HepG2 (cell line): Measurements from ENCODE around the gene CPPED1. TPM values are rescaled to one million over a fixed set of nuclear protein-coding genes. Genes with fewer than 3 reads are reported as not detected.
"Not testable (repeated sequence)": the region's sequence is repeated elsewhere in the genome, so short reads cannot be mapped to it uniquely, and the experiment has no call there.

ENCODE experiments used
- ATAC-seq: fragments of 200-7000 bp; cut with Tn5 transposase; 3 replicates; pipeline ENCODE4 v1.9.1; 2020; ENCODE audit warnings: mild to moderate bottlenecking, moderate library complexity
- BruUV-seq: library from RNA; stranded (reverse); fragments of 400-500 nt; replicated peaks from 2 replicates; lab custom pipeline; 2021; lab: Mats Ljungman, UMichigan
- CTCF ChIA-PET: fragments of 300-600 bp; formaldehyde crosslinking; extraction: SDS; loops from one replicate; lab custom pipeline; 2021; ENCODE audit warnings: low total read pairs, inconsistent platforms, low intra/inter-chr PET ratio; lab: Yijun Ruan, JAX
- POLR2A ChIA-PET: fragments of 350-600 bp; sonication (Branson Sonifier 250); formaldehyde crosslinking; loops from one replicate; lab custom pipeline; 2020; ENCODE audit warnings: antibody characterized with exemption, inconsistent platforms; lab: Yijun Ruan, JAX
- DNase-seq: peaks from one replicate; pipeline ENCODE4 v3.0.0-alpha.2; 2015; ENCODE audit warnings: low spot score
- FAIRE-seq: peaks from 3 replicates; lab custom pipeline; 2011; peaks lifted over from hg19 to GRCh38; lab: Jason Lieb, UNC
- H2AFZ ChIP-seq: one replicate; pipeline ENCODE4 v1.6.1; 2011; ENCODE audit warnings: low read length, inconsistent platforms
- H3K27ac ChIP-seq: fragments of 300-600 bp; 3 replicates; pipeline ENCODE4 v1.8.0; 2011; ENCODE audit warnings: mixed run types, mild to moderate bottlenecking, mixed read lengths, low read length, inconsistent platforms; ENCODE audit not compliant: insufficient read depth; ENCODE audit errors: extremely low read length
- H3K27me3 ChIP-seq, 2 experiments: fragments of 200-600 bp in 1 of 2; 2 replicates in 1 of 2; 3 replicates in 1 of 2; pipeline versions ENCODE4 v1.6.0 to v1.8.0; 2011; ENCODE audit warnings: low read length in 2 of 2, mild to moderate bottlenecking in 2 of 2, moderate library complexity in 2 of 2, inconsistent platforms in 1 of 2; ENCODE audit not compliant: insufficient read depth in 2 of 2, control insufficient read depth in 1 of 2
- H3K36me3 ChIP-seq, 2 experiments: fragments of 200-600 bp in 1 of 2; replicated peaks in 1 of 2; 2 replicates in 1 of 2; 3 replicates in 1 of 2; pipeline versions ENCODE4 v1.5.1 to v1.8.0; 2011; ENCODE audit warnings: low read length in 2 of 2, inconsistent platforms in 1 of 2; ENCODE audit not compliant: insufficient read depth in 2 of 2, control insufficient read depth in 1 of 2
- H3K4me1 ChIP-seq: 2 replicates; pipeline ENCODE4 v1.5.1; 2012; ENCODE audit warnings: low read length, inconsistent platforms; ENCODE audit not compliant: insufficient read depth
- H3K4me2 ChIP-seq: 2 replicates; pipeline ENCODE4 v1.6.0; 2011; ENCODE audit warnings: low read depth, low read length, inconsistent platforms
- H3K4me3 ChIP-seq, 3 experiments: fragments of 200-600 bp in 1 of 3; sonication (generic), shearing (Covaris generic) in 1 of 3; replicated peaks in 1 of 3; 2 replicates each; pipeline ENCODE4 v1.5.1; 2011 to 2016; ENCODE audit warnings: low read length in 3 of 3, inconsistent platforms in 2 of 3, low read depth in 2 of 3, mild to moderate bottlenecking in 2 of 3, control low read depth in 1 of 3, mixed read lengths in 1 of 3; ENCODE audit not compliant: insufficient read depth in 1 of 3
- H3K79me2 ChIP-seq: one replicate; pipeline ENCODE4 v1.6.1; 2011; ENCODE audit warnings: low read length, inconsistent platforms; ENCODE audit not compliant: insufficient read depth
- H3K9ac ChIP-seq: 2 replicates; pipeline ENCODE4 v1.6.0; 2011; ENCODE audit warnings: mild to moderate bottlenecking, low read depth, low read length, inconsistent platforms; ENCODE audit not compliant: insufficient read depth
- H3K9me3 ChIP-seq: 2 replicates; pipeline ENCODE4 v1.5.1; 2012; ENCODE audit warnings: mild to moderate bottlenecking, low read length
- H4K20me1 ChIP-seq: 2 replicates; pipeline ENCODE4 v1.6.0; 2011; ENCODE audit warnings: inconsistent platforms, mild to moderate bottlenecking, low read length, moderate library complexity; ENCODE audit not compliant: insufficient read depth
- AKAP8 ChIP-seq: sonication (generic); formaldehyde crosslinking; IDR thresholded peaks from 2 replicates; pipeline ENCODE4 v1.5.1; 2020; ENCODE audit warnings: mild to moderate bottlenecking, missing genetic modification reagents
- ERF ChIP-seq: IDR thresholded peaks from 2 replicates; pipeline ENCODE4 v1.6.1; 2018; ENCODE audit warnings: missing biosample characterization, missing genetic modification reagents
- FOXA3 ChIP-seq: IDR thresholded peaks from 2 replicates; pipeline ENCODE4 v1.6.1; 2016; ENCODE audit warnings: missing genetic modification reagents, missing compliant biosample characterization
- FOXC1 ChIP-seq: sonication (generic); formaldehyde crosslinking; IDR thresholded peaks from 2 replicates; pipeline ENCODE4 v1.8.0; 2022; ENCODE audit warnings: mild to moderate bottlenecking, missing genetic modification reagents, borderline replicate concordance
- FOXO1 ChIP-seq: sonication (generic); formaldehyde crosslinking; IDR thresholded peaks from 2 replicates; pipeline ENCODE4 v1.4.0; 2020; ENCODE audit warnings: missing genetic modification reagents
- GATAD2A ChIP-seq: IDR thresholded peaks from 2 replicates; pipeline ENCODE4 v1.6.1; 2016
- PITX1 ChIP-seq: sonication (generic); formaldehyde crosslinking; IDR thresholded peaks from 2 replicates; pipeline ENCODE4 v1.5.1; 2020; ENCODE audit warnings: mild to moderate bottlenecking, missing genetic modification reagents
- RARA ChIP-seq: IDR thresholded peaks from 2 replicates; pipeline ENCODE4 v1.6.1; 2016; ENCODE audit warnings: missing genetic modification reagents, missing compliant biosample characterization
- RCOR2 ChIP-seq: IDR thresholded peaks from 2 replicates; pipeline ENCODE4 v1.6.1; 2016; ENCODE audit warnings: missing biosample characterization, missing genetic modification reagents
- ZFX ChIP-seq: sonication (generic); formaldehyde crosslinking; IDR thresholded peaks from 2 replicates; pipeline ENCODE4 v1.4.0; 2020; ENCODE audit warnings: mild to moderate bottlenecking, low read depth, missing genetic modification reagents, moderate library complexity
- ZMYM3 ChIP-seq: sonication (generic); formaldehyde crosslinking; IDR thresholded peaks from 2 replicates; pipeline ENCODE4 v1.5.1; 2020; ENCODE audit warnings: mild to moderate bottlenecking, missing genetic modification reagents
- ZNF644 ChIP-seq: IDR thresholded peaks from 2 replicates; pipeline ENCODE4 v1.6.1; 2016; ENCODE audit warnings: low read depth
- WGBS: methylation state at CpG from one replicate; pipeline ENCODE4 v1.1.6; 2017; ENCODE audit warnings: low lambda C conversion rate; 5-methylcytosine and 5-hydroxymethylcytosine counted together
- in situ Hi-C: cut with HindIII; loops from 2 replicates; pipeline ENCODE4 v1.10.0; 2017; ENCODE audit warnings: low pct_unique_long_range_greater_than_20kb; ENCODE audit not compliant: extremely low pct_ligation_motif_present
- intact Hi-C: fragments of 100-400 bp; cut with micrococcal nuclease; formaldehyde crosslinking; loops from one replicate; pipeline ENCODE4 v1.10.0; 2022; ENCODE audit not compliant: unreplicated experiment
- polyA plus RNA-seq, 8 experiments: library from polyadenylated mRNA; depleted of rRNA in 3 of 8; stranded (reverse) in 7 of 8; unstranded in 1 of 8; fragments of >200 nt; fragmentation: Illumina TruSeq in 4 of 8; extraction: Trizol in 4 of 8; gene quantifications; 2 replicates each; pipeline versions ENCODE4 v1.2.1 to v1.2.3, GENCODE V29; 2011 to 2016; ENCODE audit warnings: low read depth in 4 of 8, missing spikeins in 1 of 8, mixed read lengths in 1 of 8; ENCODE audit not compliant: insufficient read depth in 1 of 8
- total RNA-seq, 5 experiments: library from RNA; depleted of rRNA; stranded (reverse); fragments of >200 nt; fragmentation: Illumina TruSeq; extraction: Trizol; gene quantifications; 2 replicates each; pipeline ENCODE4 v1.2.3, GENCODE V29; 2016; ENCODE audit warnings: low read depth in 1 of 5
- TF ChIP-seq, protein P1 (sequence below): IDR thresholded peaks from 2 replicates; pipeline ENCODE4 v1.4.0; 2020; ENCODE audit warnings: mild to moderate bottlenecking, missing genetic modification reagents
- TF ChIP-seq, protein P2 (sequence below): sonication (generic); formaldehyde crosslinking; IDR thresholded peaks from 2 replicates; pipeline ENCODE4 v1.4.0; 2020; ENCODE audit warnings: missing genetic modification reagents
- TF ChIP-seq, protein P3 (sequence below): sonication (generic); formaldehyde crosslinking; IDR thresholded peaks from 2 replicates; pipeline ENCODE4 v1.5.0; 2020; ENCODE audit warnings: mild to moderate bottlenecking, missing genetic modification reagents

The CPPED1 gene
- total and polyA plus RNA-seq, 2 of the 13 experiments (the other 11 are each of a cell fraction or from before 2014, with no cell fraction given), result 66.6 to 71.3 TPM

DNA sequence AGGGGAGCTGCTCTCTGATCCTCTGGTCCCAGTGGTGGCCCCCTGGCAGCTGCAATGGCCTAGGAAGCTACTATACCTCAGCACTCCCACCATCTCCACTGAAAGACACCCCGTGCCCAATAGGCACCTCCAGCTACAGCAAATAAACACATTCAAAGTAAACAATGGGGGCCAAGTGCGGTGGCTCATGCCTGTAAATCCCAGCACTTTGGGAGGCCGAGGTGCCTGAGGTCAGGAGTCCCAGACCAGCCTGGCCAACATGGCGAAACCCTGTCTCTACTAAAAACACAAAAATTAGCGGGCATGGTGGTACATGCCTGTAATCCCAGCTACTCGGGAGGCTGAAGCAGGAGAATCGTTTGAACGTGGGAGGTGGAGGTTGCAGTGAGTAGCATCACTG is 3.7 kb downstream of the CPPED1 start:
- H3K9me3 ChIP-seq, CTCF ChIA-PET, FAIRE-seq, H3K36me3 ChIP-seq, H3K27ac ChIP-seq, ATAC-seq, H3K27me3 ChIP-seq, H3K4me3 ChIP-seq, BruUV-seq, H2AFZ ChIP-seq, H3K9ac ChIP-seq: not testable (repeated sequence)
- peaks cover 18% of the 10 kb centered on the region for H4K20me1 ChIP-seq
- peaks cover 72% of the 10 kb centered on the region for H3K4me1 ChIP-seq
- intact Hi-C loops (loop anchor here (5.0 kb wide), 1 partner anchor 228 kb away; no protein-coding TSS in a partner anchor), in situ Hi-C loops (loop anchor here (25.0 kb wide), 1 partner anchor 463 kb away; no protein-coding TSS in a partner anchor)
- DNase-seq, result peak; percentile 56
- H3K79me2 ChIP-seq, result peaks cover 83% of the 10 kb centered on the region
- WGBS, result 31% methylated on average over 8 of the region's 8 CpGs
- POLR2A ChIA-PET, result interaction anchor here (1.7 to 3.7 kb wide), 4 partner anchors 11 to 187 kb away, joined by 6 to 18 read pairs (median 10); no protein-coding TSS in a partner anchor
- H3K4me2 ChIP-seq, result peak overlapping the region; percentile 99
- TF ChIP-seq RARA (CRISPR knock-in tag), result peak; percentile 74
- TF ChIP-seq ZFX (CRISPR knock-in tag), result peak; percentile 31; the same call in 1 of the 2 replicates
- 0 out of 2 replicates have a peak, but pooled peaks have one; percentile 53 for TF ChIP-seq AKAP8 (CRISPR knock-in tag)
- 0 out of 2 replicates have a peak, but pooled peaks have one; percentile 45 for TF ChIP-seq RCOR2
- peak; percentile 75 for TF ChIP-seq GATAD2A (CRISPR knock-in tag)
- TF ChIP-seq, protein P1, sequence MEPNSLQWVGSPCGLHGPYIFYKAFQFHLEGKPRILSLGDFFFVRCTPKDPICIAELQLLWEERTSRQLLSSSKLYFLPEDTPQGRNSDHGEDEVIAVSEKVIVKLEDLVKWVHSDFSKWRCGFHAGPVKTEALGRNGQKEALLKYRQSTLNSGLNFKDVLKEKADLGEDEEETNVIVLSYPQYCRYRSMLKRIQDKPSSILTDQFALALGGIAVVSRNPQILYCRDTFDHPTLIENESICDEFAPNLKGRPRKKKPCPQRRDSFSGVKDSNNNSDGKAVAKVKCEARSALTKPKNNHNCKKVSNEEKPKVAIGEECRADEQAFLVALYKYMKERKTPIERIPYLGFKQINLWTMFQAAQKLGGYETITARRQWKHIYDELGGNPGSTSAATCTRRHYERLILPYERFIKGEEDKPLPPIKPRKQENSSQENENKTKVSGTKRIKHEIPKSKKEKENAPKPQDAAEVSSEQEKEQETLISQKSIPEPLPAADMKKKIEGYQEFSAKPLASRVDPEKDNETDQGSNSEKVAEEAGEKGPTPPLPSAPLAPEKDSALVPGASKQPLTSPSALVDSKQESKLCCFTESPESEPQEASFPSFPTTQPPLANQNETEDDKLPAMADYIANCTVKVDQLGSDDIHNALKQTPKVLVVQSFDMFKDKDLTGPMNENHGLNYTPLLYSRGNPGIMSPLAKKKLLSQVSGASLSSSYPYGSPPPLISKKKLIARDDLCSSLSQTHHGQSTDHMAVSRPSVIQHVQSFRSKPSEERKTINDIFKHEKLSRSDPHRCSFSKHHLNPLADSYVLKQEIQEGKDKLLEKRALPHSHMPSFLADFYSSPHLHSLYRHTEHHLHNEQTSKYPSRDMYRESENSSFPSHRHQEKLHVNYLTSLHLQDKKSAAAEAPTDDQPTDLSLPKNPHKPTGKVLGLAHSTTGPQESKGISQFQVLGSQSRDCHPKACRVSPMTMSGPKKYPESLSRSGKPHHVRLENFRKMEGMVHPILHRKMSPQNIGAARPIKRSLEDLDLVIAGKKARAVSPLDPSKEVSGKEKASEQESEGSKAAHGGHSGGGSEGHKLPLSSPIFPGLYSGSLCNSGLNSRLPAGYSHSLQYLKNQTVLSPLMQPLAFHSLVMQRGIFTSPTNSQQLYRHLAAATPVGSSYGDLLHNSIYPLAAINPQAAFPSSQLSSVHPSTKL (CRISPR knock-in tag), result peak; percentile 64; the same call in 1 of the 2 replicates
- TF ChIP-seq ZMYM3 (CRISPR knock-in tag), result peak; percentile 22; the same call in 1 of the 2 replicates
- 0 out of 2 replicates have a peak, but pooled peaks have one; percentile 50 for TF ChIP-seq ERF (CRISPR knock-in tag)
- peak; percentile 57 for TF ChIP-seq FOXO1 (CRISPR knock-in tag)
- peak; percentile 63; the same call in 1 of the 2 replicates for TF ChIP-seq FOXC1 (CRISPR knock-in tag)
- peak; percentile 75 for TF ChIP-seq ZNF644 (CRISPR knock-in tag)
- TF ChIP-seq, protein P2, sequence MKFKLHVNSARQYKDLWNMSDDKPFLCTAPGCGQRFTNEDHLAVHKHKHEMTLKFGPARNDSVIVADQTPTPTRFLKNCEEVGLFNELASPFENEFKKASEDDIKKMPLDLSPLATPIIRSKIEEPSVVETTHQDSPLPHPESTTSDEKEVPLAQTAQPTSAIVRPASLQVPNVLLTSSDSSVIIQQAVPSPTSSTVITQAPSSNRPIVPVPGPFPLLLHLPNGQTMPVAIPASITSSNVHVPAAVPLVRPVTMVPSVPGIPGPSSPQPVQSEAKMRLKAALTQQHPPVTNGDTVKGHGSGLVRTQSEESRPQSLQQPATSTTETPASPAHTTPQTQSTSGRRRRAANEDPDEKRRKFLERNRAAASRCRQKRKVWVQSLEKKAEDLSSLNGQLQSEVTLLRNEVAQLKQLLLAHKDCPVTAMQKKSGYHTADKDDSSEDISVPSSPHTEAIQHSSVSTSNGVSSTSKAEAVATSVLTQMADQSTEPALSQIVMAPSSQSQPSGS (CRISPR knock-in tag), result 0 out of 2 replicates have a peak, but pooled peaks have one; percentile 15
- peak; percentile 58; the same call in 1 of the 2 replicates for TF ChIP-seq PITX1 (CRISPR knock-in tag)
- TF ChIP-seq FOXA3, result peak; percentile 82
- TF ChIP-seq, protein P3, sequence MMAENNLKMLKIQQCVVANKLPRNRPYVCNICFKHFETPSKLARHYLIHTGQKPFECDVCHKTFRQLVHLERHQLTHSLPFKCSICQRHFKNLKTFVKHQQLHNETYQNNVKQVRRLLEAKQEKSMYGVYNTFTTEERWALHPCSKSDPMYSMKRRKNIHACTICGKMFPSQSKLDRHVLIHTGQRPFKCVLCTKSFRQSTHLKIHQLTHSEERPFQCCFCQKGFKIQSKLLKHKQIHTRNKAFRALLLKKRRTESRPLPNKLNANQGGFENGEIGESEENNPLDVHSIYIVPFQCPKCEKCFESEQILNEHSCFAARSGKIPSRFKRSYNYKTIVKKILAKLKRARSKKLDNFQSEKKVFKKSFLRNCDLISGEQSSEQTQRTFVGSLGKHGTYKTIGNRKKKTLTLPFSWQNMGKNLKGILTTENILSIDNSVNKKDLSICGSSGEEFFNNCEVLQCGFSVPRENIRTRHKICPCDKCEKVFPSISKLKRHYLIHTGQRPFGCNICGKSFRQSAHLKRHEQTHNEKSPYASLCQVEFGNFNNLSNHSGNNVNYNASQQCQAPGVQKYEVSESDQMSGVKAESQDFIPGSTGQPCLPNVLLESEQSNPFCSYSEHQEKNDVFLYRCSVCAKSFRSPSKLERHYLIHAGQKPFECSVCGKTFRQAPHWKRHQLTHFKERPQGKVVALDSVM, result peak; percentile 55; the same call in 1 of the 2 replicates
